H9 (cell line): Measurements from ENCODE around the gene GRAMD1B. TPM values are rescaled to one million over a fixed set of nuclear protein-coding genes. Genes with fewer than 3 reads are reported as not detected.

Experiments
- DNase-seq: peaks from one replicate; pipeline ENCODE4 v3.0.0-alpha.2; 2017
- H2AFZ ChIP-seq: one replicate; pipeline ENCODE4 v1.6.1; 2013; ENCODE audit warnings: mild to moderate bottlenecking, low read length, control low read depth, moderate library complexity
- H2AK5ac ChIP-seq: 2 replicates; pipeline ENCODE4 v1.6.1; 2013; ENCODE audit warnings: low read length, control low read depth, mixed read lengths; ENCODE audit not compliant: insufficient read length
- H2BK120ac ChIP-seq: one replicate; pipeline ENCODE4 v1.6.1; 2013; ENCODE audit warnings: low read depth, mild to moderate bottlenecking, low read length, control low read depth, inconsistent platforms; ENCODE audit not compliant: poor library complexity, severe bottlenecking
- H2BK12ac ChIP-seq: 2 replicates; pipeline ENCODE4 v1.6.1; 2013; ENCODE audit warnings: low read length, control low read depth, mixed read lengths, low read depth; ENCODE audit not compliant: insufficient read length
- H2BK15ac ChIP-seq: 2 replicates; pipeline ENCODE4 v1.6.1; 2013; ENCODE audit warnings: low read depth, low read length, control low read depth
- H2BK20ac ChIP-seq: one replicate; pipeline ENCODE4 v1.6.1; 2013; ENCODE audit warnings: low read depth, mild to moderate bottlenecking, low read length, control low read depth, inconsistent platforms; ENCODE audit not compliant: poor library complexity, severe bottlenecking
- H2BK5ac ChIP-seq: 2 replicates; pipeline ENCODE4 v1.6.1; 2013; ENCODE audit warnings: low read length, control low read depth, mixed read lengths; ENCODE audit not compliant: insufficient read length
- H3K14ac ChIP-seq: 2 replicates; pipeline ENCODE4 v1.6.1; 2013; ENCODE audit warnings: low read length, control low read depth; ENCODE audit not compliant: insufficient read depth
- H3K18ac ChIP-seq: 2 replicates; pipeline ENCODE4 v1.6.1; 2013; ENCODE audit warnings: low read depth, mild to moderate bottlenecking, mixed read lengths, low read length, control low read depth; ENCODE audit not compliant: insufficient read length
- H3K23ac ChIP-seq: 2 replicates; pipeline ENCODE4 v1.6.1; 2013; ENCODE audit warnings: low read length, control low read depth, mixed read lengths, low read depth; ENCODE audit not compliant: insufficient read length
- H3K23me2 ChIP-seq: 2 replicates; pipeline ENCODE4 v1.6.1; 2013; ENCODE audit warnings: low read depth, mild to moderate bottlenecking, mixed read lengths, low read length, control low read depth; ENCODE audit not compliant: insufficient read length, poor library complexity, severe bottlenecking
- H3K27ac ChIP-seq: 2 replicates; pipeline ENCODE4 v1.5.1; 2013; ENCODE audit warnings: low read length, control low read depth, mixed read lengths, low read depth; ENCODE audit not compliant: insufficient read length
- H3K27me3 ChIP-seq: 2 replicates; pipeline ENCODE4 v1.6.1; 2013; ENCODE audit warnings: low read length, control low read depth, inconsistent platforms; ENCODE audit not compliant: insufficient read depth
- H3K4ac ChIP-seq: 2 replicates; pipeline ENCODE4 v1.6.1; 2013; ENCODE audit warnings: low read depth, mild to moderate bottlenecking, control low read depth, inconsistent platforms, low read length, moderate library complexity
- H3K4me1 ChIP-seq: 2 replicates; pipeline ENCODE4 v1.6.1; 2013; ENCODE audit warnings: low read length, control low read depth, inconsistent platforms; ENCODE audit not compliant: insufficient read depth
- H3K4me2 ChIP-seq: 2 replicates; pipeline ENCODE4 v1.6.1; 2013; ENCODE audit warnings: low read length, control low read depth, mixed read lengths; ENCODE audit not compliant: insufficient read length, insufficient read depth
- H3K56ac ChIP-seq: 2 replicates; pipeline ENCODE4 v1.6.1; 2013; ENCODE audit warnings: low read depth, mild to moderate bottlenecking, mixed read lengths, low read length, control low read depth; ENCODE audit not compliant: insufficient read length
- H3K79me1 ChIP-seq: 2 replicates; pipeline ENCODE4 v1.6.1; 2013; ENCODE audit warnings: low read depth, mild to moderate bottlenecking, moderate library complexity, low read length, control low read depth, inconsistent platforms; ENCODE audit not compliant: insufficient read depth, poor library complexity, severe bottlenecking
- H3K79me2 ChIP-seq: 2 replicates; pipeline ENCODE4 v1.6.1; 2013; ENCODE audit warnings: low read length, control low read depth, inconsistent platforms; ENCODE audit not compliant: insufficient read depth
- H3K9ac ChIP-seq: 2 replicates; pipeline ENCODE4 v1.6.1; 2013; ENCODE audit warnings: low read length, control low read depth, mixed read lengths; ENCODE audit not compliant: insufficient read length; ENCODE audit errors: extremely low read depth
- H3K9me3 ChIP-seq: one replicate; pipeline ENCODE4 v1.6.1; 2013; ENCODE audit warnings: low read depth, low read length, inconsistent platforms; ENCODE audit not compliant: control insufficient read depth
- H3T11ph ChIP-seq: one replicate; pipeline ENCODE4 v1.6.1; 2013; ENCODE audit warnings: mild to moderate bottlenecking, low read length, control low read depth, inconsistent platforms
- H4K20me1 ChIP-seq: one replicate; pipeline ENCODE4 v1.6.1; 2013; ENCODE audit not compliant: control insufficient read depth, insufficient read length, insufficient read depth
- H4K5ac ChIP-seq: 2 replicates; pipeline ENCODE4 v1.6.1; 2013; ENCODE audit warnings: low read depth, mild to moderate bottlenecking, mixed read lengths, low read length, control low read depth; ENCODE audit not compliant: insufficient read length
- H4K8ac ChIP-seq: replicated peaks from 2 replicates; pipeline ENCODE4 v1.6.1; 2013; ENCODE audit warnings: low read length, control low read depth, mixed read lengths, low read depth; ENCODE audit not compliant: insufficient read length
- H4K91ac ChIP-seq: 2 replicates; pipeline ENCODE4 v1.6.1; 2013; ENCODE audit warnings: low read depth, mild to moderate bottlenecking, moderate library complexity, mixed read lengths, low read length, control low read depth; ENCODE audit not compliant: insufficient read length
- H3K27ac Mint-ChIP-seq, 3 experiments: 2 replicates in 2 of 3; 3 replicates in 1 of 3; pipeline ENCODE4 v1.8.0; 2020 to 2021; ENCODE audit warnings: mixed read lengths in 3 of 3, mild to moderate bottlenecking in 1 of 3, moderate library complexity in 1 of 3
- H3K27me3 Mint-ChIP-seq: 2 replicates; pipeline ENCODE4 v1.8.0; 2021; ENCODE audit warnings: low read depth, mild to moderate bottlenecking, moderate library complexity, mixed read lengths
- H3K36me3 Mint-ChIP-seq, 3 experiments: 2 replicates in 2 of 3; 3 replicates in 1 of 3; pipeline ENCODE4 v1.8.0; 2020 to 2021; ENCODE audit warnings: low read depth in 3 of 3, mixed read lengths in 3 of 3; ENCODE audit not compliant: insufficient read depth in 1 of 3
- H3K4me1 Mint-ChIP-seq, 2 experiments: 2 replicates each; pipeline ENCODE4 v1.8.0; 2020; ENCODE audit warnings: mixed read lengths in 2 of 2
- H3K4me3 Mint-ChIP-seq, 2 experiments: 2 replicates in 1 of 2; 3 replicates in 1 of 2; pipeline ENCODE4 v1.8.0; 2020 to 2021; ENCODE audit warnings: mild to moderate bottlenecking in 2 of 2, mixed read lengths in 2 of 2, moderate library complexity in 1 of 2
- H3K9me3 Mint-ChIP-seq, 2 experiments: 2 replicates in 1 of 2; 3 replicates in 1 of 2; pipeline ENCODE4 v1.8.0; 2020; ENCODE audit warnings: mild to moderate bottlenecking in 2 of 2, mixed read lengths in 2 of 2, moderate library complexity in 1 of 2
- WGBS: extraction: QIAGEN DNeasy Blood & Tissue Kit; methylation state at CpG from one replicate; pipeline ENCODE4 v1.1.7; 2013; ENCODE audit warnings: missing lambda C conversion rate, low lambda C conversion rate, mixed read lengths; ENCODE audit not compliant: insufficient read length; ENCODE audit errors: extremely low coverage; 5-methylcytosine and 5-hydroxymethylcytosine counted together
- total RNA-seq: library from RNA; stranded (reverse); gene quantifications from 2 replicates; pipeline ENCODE4 v1.2.1, GENCODE V29; 2021
- TF ChIP-seq, protein P1 (sequence below): fragments of 200-600 bp; sonication (generic); conservative IDR thresholded peaks from 3 replicates; pipeline ENCODE4 v1.8.0; 2021; ENCODE audit warnings: antibody characterized with exemption, mild to moderate bottlenecking

Gene GRAMD1B
- total RNA-seq, 1 experiment from 2014 or later = 25.9 TPM

- no peaks in the 10 kb centered on the region for H3K27me3 ChIP-seq
- H3K4me1 ChIP-seq = no peaks in the 10 kb centered on the region; the same call in 1 of the 2 replicates
- no peak overlapping the region for H2BK120ac ChIP-seq
- Mint-ChIP-seq H3K4me3 (no peak overlapping the region; a peak in 2 of 5 replicates), H3K27ac (no peak overlapping the region), H3K36me3 (peaks cover 4 to 14% (median 5%) of the 10 kb centered on the region in 3 experiments; a peak in 6 of 7 replicates), H3K4me1 (peaks cover 41 to 50% of the 10 kb centered on the region in 2 experiments), H3K27me3 (peaks cover 7% of the 10 kb centered on the region), H3K9me3 (peaks cover 0 to 3% of the 10 kb centered on the region in 2 experiments; a peak in 1 of 5 replicates)
- no peak overlapping the region for H4K91ac ChIP-seq
- no peak overlapping the region for H2BK20ac ChIP-seq
- no peaks in the 10 kb centered on the region for H3K23me2 ChIP-seq
- H3K18ac ChIP-seq = no peak overlapping the region
- no peak overlapping the region for H2AFZ ChIP-seq
- H4K5ac ChIP-seq = no peak overlapping the region
- H3K23ac ChIP-seq = no peak overlapping the region
- no peak overlapping the region for H4K8ac ChIP-seq
- no peak overlapping the region for H2BK12ac ChIP-seq
- H3K9ac ChIP-seq = no peak overlapping the region
- no peak overlapping the region for H3K14ac ChIP-seq
- H3T11ph ChIP-seq = no peak overlapping the region
- no peaks in the 10 kb centered on the region for H3K79me1 ChIP-seq
- H3K27ac ChIP-seq = no peak overlapping the region
- peak; percentile 88 for DNase-seq
- no peak overlapping the region for H2BK15ac ChIP-seq
- H3K79me2 ChIP-seq = no peaks in the 10 kb centered on the region
- H3K4me2 ChIP-seq = no peak overlapping the region
- no peaks in the 10 kb centered on the region for H3K9me3 ChIP-seq
- TF ChIP-seq, protein P1, sequence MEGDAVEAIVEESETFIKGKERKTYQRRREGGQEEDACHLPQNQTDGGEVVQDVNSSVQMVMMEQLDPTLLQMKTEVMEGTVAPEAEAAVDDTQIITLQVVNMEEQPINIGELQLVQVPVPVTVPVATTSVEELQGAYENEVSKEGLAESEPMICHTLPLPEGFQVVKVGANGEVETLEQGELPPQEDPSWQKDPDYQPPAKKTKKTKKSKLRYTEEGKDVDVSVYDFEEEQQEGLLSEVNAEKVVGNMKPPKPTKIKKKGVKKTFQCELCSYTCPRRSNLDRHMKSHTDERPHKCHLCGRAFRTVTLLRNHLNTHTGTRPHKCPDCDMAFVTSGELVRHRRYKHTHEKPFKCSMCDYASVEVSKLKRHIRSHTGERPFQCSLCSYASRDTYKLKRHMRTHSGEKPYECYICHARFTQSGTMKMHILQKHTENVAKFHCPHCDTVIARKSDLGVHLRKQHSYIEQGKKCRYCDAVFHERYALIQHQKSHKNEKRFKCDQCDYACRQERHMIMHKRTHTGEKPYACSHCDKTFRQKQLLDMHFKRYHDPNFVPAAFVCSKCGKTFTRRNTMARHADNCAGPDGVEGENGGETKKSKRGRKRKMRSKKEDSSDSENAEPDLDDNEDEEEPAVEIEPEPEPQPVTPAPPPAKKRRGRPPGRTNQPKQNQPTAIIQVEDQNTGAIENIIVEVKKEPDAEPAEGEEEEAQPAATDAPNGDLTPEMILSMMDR = peak; percentile 96
- H2AK5ac ChIP-seq = no peak overlapping the region
- no peak overlapping the region for H3K4ac ChIP-seq
- H4K20me1 ChIP-seq = no peaks in the 10 kb centered on the region
- no CpG with 5 or more reads among the region's 25 CpGs for WGBS
- H2BK5ac ChIP-seq = no peak overlapping the region
- H3K56ac ChIP-seq = no peak overlapping the region
These were observed 150.6 kb downstream of the GRAMD1B start for GRCh38 chr11:123580557-123581275.
